Measurements from ENCODE around the gene ERMN.
"Not testable (repeated sequence)": the region's sequence is repeated elsewhere in the genome, so short reads cannot be mapped to it uniquely, and the experiment has no call there.

ERMN gene

DNA sequence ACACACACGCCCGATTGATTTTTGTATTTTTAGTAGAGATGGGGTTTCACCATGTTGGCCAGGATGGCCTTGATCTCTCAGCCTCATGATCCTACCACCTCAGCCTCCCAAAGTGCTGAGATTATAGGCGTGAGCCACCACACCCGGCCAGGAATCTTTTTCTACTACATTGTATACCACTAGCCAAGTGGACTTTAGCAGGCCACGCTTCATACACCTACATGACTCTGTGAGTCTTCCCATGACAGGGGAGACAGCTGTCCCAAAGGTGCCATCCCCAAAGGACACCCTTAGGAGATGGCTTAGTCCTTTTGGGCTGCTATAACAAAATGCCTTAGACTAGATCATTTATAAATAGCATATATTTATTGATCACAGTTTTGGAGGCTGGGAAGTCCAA, 32.8 kb downstream of the ERMN start:
- DNase-seq (ENCODE audit: low read depth), result no peak

DNA sequence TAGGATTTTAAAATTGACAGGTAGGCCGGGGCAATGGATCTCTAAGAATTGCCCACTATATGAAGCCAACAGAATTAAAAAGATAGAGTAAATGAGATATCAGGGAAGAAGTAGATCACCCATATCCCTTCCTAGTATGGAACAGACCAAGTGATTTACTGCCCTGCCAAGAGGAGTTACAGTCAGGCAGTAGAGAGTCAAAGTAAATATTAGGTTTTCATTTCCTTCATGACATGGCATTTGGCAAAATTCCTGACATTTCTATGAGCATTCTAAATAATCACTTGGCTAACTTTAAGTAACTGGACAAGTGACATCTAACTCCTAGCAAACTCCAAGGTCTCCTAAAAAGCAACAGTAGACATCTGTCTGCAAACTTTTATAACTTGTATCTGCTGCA, 34.6 kb downstream of the ERMN start:
- DNase-seq (ENCODE audit: low read depth), result no peak

DNA sequence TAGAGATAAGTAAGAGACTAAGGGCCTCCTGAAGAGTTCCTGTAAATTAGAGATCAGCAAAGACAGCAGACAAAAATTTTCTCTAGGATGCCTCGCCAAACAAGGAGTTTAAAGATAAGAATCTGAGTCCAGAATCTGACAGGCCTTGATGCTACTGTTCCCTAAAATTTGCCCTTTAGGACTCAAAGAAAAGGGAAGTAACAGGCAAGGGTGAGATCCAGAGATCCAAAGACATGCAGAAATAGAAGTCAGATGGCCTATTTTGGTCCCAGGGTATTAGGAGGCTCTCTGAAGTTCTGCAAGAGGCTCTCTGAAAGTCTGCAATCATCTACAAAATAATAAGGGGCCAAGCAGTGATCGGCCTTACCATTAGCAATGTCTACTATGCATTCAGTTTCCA, 35.1 kb downstream of the ERMN start:
- no peak for DNase-seq (ENCODE audit: low read depth)

DNA sequence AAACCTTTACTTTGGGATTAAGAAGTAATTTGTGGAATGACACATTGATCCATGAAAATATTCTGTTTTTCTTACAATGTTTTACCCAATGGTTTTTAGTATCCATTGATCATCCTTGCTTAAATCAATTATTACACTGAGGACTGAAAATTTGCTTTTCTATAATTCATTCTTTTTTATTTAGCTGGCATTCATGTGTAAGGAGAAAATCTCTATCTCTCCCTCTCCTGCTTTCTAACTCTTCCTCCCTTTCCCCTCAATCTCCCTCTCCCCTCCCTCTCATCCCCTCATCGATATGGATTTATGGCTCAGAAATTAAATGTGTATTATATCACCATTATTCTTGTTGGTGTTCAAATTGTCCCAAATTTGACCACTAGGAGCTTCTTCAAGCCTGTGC, 38.5 kb downstream of the ERMN start:
- no peak for DNase-seq (ENCODE audit: low read depth)

DNA sequence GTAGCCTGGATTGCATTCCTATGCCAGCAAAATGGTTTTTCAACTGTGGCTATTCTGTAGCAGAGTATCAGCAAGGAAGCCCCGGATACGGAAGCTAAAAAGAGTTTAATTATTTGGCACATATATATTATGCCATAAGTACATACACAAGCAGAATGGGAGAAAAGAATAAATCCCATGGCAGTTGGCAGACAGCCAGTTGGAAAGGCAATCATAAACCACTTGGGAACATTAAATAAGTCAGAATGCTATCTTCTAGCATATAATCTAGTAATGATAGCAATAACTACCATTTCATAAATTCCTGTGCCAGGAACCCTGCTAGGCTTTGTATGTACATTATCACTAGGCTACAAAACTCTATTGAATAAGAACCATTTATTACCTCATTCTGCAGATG, 42.2 kb downstream of the ERMN start:
- no peak for DNase-seq (ENCODE audit: low read depth)

DNA sequence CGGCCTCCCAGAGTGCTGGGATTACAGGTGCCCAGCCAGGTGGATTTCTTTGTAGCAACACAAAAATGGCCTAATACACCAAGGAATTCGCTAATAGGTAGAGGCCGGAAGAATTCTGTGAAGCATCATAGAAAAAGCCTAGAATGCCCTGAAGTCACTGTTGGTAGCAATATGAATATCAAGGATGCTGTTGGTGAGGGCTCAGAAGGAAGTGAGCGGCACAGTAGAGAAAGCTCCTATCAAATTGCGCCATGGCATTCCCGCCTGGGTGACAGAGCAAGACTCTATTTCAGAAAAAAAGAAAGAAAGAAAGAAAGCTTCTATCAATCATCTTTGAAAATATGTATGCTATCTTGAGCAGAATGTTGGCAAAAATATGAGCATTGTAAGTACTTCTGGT, 44.3 kb downstream of the ERMN start:
- DNase-seq (ENCODE audit: low read depth), result no peak

DNA sequence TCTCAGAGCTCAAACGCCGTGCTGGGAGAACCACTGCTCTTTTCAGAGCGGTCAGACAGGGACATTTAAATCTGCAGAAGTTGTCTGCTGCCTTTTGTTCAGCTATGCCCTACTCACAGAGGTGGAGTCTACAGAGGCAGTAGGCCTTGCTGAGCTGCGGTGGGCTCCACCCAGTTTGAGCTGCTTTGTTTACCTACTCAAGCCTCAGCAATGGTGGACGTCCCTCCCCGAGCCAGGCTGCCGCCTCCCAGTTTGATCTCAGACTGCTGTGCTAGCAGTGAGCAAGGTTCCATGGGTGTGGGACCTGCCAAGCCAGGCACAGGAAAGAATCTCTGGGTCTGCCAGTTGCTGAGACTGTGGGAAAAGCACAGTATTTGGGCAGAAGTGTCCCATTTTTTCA, 46.3 kb downstream of the ERMN start:
- not testable (repeated sequence) for DNase-seq (ENCODE audit: low read depth)

DNA sequence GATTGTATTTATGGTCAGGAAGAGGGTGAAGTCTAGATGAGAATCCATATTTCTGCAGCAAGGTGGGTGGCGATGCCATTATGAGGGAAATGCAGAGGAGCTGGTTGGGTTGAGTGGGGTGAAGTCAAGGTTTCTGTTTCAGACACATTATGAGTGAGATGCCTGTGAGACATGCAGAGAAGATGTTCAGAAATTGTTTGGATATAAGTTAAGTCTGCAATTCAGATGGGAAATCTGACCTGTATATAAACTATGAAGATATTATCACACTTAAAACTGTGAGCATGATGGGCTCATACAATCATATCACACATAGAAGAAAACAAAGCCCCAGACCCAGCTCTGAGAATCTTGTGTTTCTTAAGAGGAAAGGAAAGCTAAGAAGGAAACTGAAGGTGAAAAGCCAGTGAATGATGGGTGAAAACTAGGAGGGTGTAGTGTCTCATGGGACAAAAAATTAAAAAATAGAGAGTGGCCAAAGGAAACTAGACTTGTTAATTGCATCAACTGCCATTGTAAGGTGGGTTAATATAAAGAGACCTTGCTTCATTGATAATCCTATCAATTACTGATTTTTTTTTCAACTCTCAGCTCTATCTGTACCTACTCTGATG, 53.9 kb downstream of the ERMN start:
- no peak for DNase-seq (ENCODE audit: low read depth)

DNA sequence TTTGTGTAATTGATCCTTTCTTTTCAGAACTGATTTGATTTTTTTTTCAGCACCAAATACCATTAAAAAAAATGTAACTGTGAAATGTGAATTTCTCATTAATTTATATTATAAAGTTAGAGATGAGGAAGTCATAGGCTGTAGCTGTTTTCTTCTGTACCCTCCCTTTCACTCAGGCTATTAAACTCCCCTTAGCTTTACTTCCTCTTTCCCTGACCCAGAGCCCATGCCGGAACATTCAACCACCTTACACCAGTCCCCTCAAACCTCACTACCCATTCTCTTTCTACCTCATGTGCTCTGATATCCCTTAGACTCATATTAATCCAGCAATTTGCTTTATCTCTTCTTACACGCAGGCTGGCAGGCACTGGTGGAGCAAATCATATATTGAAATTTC, 55.7 kb downstream of the ERMN start:
- DNase-seq (ENCODE audit: low read depth), result no peak

DNA sequence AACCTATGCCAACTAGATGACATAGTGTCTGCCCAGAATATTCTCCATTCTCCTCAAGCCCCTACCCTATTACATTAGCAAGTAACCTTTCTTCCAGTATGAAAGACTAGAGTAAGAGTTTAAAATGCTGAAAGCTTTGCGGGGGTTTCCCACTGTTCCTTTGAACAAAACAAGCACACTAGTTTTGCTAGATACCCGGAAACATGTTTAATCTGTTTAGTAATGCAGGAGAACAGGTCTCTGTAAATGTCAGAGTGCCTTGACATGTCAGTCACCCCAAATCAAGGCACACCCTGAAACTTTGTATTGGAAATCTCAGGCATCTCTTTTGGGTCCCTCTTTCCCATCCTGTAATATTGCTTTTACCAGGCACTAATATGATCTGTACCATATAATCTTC, 56.6 kb downstream of the ERMN start:
- DNase-seq (ENCODE audit: low read depth), result no peak
